SU-DHL-6 (cell line): ENCODE data around the gene ERVH48-1.
"Not testable (repeated sequence)": the region's sequence is repeated elsewhere in the genome, so short reads cannot be mapped to it uniquely, and the experiment has no call there.

Source experiments
- H2AFZ ChIP-seq: fragments of 200-600 bp; sonication (generic); 2 replicates; pipeline ENCODE4 v1.6.1; 2014; ENCODE audit warnings: low read depth, mild to moderate bottlenecking, moderate library complexity, mixed read lengths, antibody characterized with exemption, low read length; ENCODE audit not compliant: severe bottlenecking
- H3F3A ChIP-seq: fragments of 200-600 bp; shearing (Covaris generic); 2 replicates; pipeline ENCODE4 v1.6.0; 2016; ENCODE audit warnings: antibody characterized with exemption, mild to moderate bottlenecking; ENCODE audit not compliant: insufficient read depth
- H3K27ac ChIP-seq: fragments of 200-600 bp; sonication (generic); 2 replicates; pipeline ENCODE4 v1.5.1; 2016; ENCODE audit warnings: low read depth, mild to moderate bottlenecking, low read length, moderate library complexity, mixed read lengths
- H3K27me3 ChIP-seq: fragments of 200-600 bp; sonication (generic), shearing (Covaris generic); 2 replicates; pipeline ENCODE4 v1.6.0; 2014; ENCODE audit warnings: mild to moderate bottlenecking, low read length
- H3K36me3 ChIP-seq: fragments of 200-600 bp; sonication (generic); 2 replicates; pipeline ENCODE4 v1.6.1; 2014; ENCODE audit warnings: mild to moderate bottlenecking, low read length, mixed read lengths
- H3K4me2 ChIP-seq: fragments of 300-600, 200-600 bp; shearing (Covaris generic), sonication (generic); 2 replicates; pipeline ENCODE4 v1.6.0; 2014; ENCODE audit warnings: low read length, low read depth, mild to moderate bottlenecking; ENCODE audit not compliant: poor library complexity, severe bottlenecking
- H3K4me3 ChIP-seq: fragments of 200-600 bp; sonication (generic); 2 replicates; pipeline ENCODE4 v1.5.1; 2014; ENCODE audit warnings: antibody characterized with exemption, low read length, mild to moderate bottlenecking, mixed read lengths; ENCODE audit not compliant: insufficient read depth, poor library complexity, severe bottlenecking
- H3K79me2 ChIP-seq: fragments of 200-600 bp; sonication (generic); 2 replicates; pipeline ENCODE4 v1.6.1; 2014; ENCODE audit warnings: mild to moderate bottlenecking, low read length, moderate library complexity; ENCODE audit not compliant: insufficient read depth
- H3K9ac ChIP-seq: fragments of 200-600 bp; sonication (generic); 2 replicates; pipeline ENCODE4 v1.7.0; 2014; ENCODE audit warnings: mild to moderate bottlenecking, low read length
- H3K9me2 ChIP-seq: fragments of 200-600 bp; sonication (generic); replicated peaks from 2 replicates; pipeline ENCODE4 v1.6.1; 2014; ENCODE audit warnings: low read length; ENCODE audit not compliant: insufficient read depth
- H3K9me3 ChIP-seq: fragments of 200-600 bp; sonication (generic); 2 replicates; pipeline ENCODE4 v1.6.1; 2014; ENCODE audit warnings: low read length, mixed read lengths; ENCODE audit not compliant: insufficient read depth
- H4K20me1 ChIP-seq: fragments of 200-600 bp; sonication (generic); 2 replicates; pipeline ENCODE4 v1.6.1; 2014; ENCODE audit warnings: low read depth, mild to moderate bottlenecking, antibody characterized with exemption, low read length, moderate library complexity, mixed read lengths
- EZH2phosphoT487 ChIP-seq: fragments of 200-600 bp; sonication (generic), shearing (Covaris generic); conservative IDR thresholded peaks from 2 replicates; pipeline ENCODE4 v1.6.1; 2018; ENCODE audit warnings: mild to moderate bottlenecking, antibody characterized with exemption, low read length, moderate library complexity, mixed read lengths
- TF ChIP-seq, protein P1 (sequence below): fragments of 200-600 bp; sonication (generic); IDR thresholded peaks from one replicate; pipeline ENCODE4 v1.5.1; 2017; ENCODE audit warnings: antibody characterized with exemption, mild to moderate bottlenecking, low read length, moderate library complexity; ENCODE audit not compliant: insufficient read depth, poor library complexity, severe bottlenecking

Gene ERVH48-1

DNA sequence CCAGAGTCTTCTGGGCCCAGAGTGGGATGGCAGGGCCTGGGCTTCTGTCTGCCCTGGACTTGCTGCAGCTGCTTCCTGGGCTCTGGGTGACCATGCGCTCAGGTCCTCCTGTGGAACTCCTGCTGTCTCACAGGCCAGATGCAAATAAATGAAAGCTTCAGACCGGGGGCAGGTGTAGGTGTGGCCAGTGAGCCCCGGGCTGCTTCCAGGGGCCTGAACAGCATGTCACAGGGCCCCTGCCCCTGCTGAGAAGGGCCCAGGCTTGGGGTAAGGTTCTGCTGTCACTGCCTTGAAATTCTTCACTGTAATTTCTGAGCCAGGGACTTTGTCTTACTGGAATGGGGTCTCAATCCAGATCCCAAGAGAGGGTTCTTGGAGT is 46.5 kb upstream of the ERVH48-1 start:
- TF ChIP-seq, protein P1, sequence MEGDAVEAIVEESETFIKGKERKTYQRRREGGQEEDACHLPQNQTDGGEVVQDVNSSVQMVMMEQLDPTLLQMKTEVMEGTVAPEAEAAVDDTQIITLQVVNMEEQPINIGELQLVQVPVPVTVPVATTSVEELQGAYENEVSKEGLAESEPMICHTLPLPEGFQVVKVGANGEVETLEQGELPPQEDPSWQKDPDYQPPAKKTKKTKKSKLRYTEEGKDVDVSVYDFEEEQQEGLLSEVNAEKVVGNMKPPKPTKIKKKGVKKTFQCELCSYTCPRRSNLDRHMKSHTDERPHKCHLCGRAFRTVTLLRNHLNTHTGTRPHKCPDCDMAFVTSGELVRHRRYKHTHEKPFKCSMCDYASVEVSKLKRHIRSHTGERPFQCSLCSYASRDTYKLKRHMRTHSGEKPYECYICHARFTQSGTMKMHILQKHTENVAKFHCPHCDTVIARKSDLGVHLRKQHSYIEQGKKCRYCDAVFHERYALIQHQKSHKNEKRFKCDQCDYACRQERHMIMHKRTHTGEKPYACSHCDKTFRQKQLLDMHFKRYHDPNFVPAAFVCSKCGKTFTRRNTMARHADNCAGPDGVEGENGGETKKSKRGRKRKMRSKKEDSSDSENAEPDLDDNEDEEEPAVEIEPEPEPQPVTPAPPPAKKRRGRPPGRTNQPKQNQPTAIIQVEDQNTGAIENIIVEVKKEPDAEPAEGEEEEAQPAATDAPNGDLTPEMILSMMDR: no peak
- no peak for TF ChIP-seq EZH2phosphoT487
- H3K9me3 ChIP-seq: no peaks in the 10 kb centered on the region
- no peak overlapping the region for H2AFZ ChIP-seq
- H3K4me2 ChIP-seq: no peak overlapping the region
- H3K9ac ChIP-seq: no peak overlapping the region
- no peak overlapping the region for H3K4me3 ChIP-seq
- H4K20me1 ChIP-seq: no peaks in the 10 kb centered on the region
- peaks cover 19% of the 10 kb centered on the region for H3F3A ChIP-seq
- H3K79me2 ChIP-seq: peaks cover 17% of the 10 kb centered on the region
- H3K27me3 ChIP-seq: no peaks in the 10 kb centered on the region
- H3K27ac ChIP-seq: no peak overlapping the region
- no peaks in the 10 kb centered on the region for H3K36me3 ChIP-seq
- no peaks in the 10 kb centered on the region for H3K9me2 ChIP-seq

DNA sequence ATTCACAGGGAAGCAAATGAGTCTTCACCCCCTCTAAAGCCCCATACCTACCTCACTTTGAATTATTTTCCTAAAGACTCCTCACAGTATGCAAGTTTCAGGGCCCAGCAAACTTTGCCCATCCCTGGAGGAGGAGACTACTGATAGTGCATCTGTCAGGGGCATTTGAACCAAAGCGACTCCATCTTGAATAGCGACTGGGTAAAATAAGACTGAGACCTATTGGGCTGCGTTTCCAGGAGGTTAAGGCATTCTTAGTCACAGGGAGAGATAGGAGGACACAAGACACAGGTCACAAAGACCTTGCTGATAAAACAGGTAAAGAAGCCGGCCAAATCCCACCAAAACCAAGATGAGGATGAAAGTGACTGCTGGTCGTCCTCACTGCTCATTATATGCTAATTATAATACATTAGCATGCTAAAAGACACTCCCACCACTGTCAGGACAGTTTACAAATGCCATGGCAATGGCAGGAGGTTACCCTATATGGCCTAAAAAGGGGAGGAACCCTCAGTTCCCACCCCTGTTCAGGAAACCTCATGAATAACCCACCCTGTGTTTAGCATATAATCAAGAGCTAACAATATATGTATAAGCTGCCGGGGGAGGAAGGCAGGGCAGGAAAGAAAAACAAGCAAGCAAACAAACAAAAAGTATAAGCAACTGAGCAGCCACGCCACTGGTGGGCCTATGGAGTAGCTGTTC is 45.7 kb upstream of the ERVH48-1 start:
- no peaks in the 10 kb centered on the region for H3K9me2 ChIP-seq
- TF ChIP-seq, protein P1: no peak
- TF ChIP-seq EZH2phosphoT487: no peak
- H2AFZ ChIP-seq: no peak overlapping the region
- H3K9me3 ChIP-seq: no peaks in the 10 kb centered on the region
- peaks cover 10% of the 10 kb centered on the region for H3K79me2 ChIP-seq
- no peaks in the 10 kb centered on the region for H3K36me3 ChIP-seq
- peaks cover 11% of the 10 kb centered on the region for H3F3A ChIP-seq
- no peak overlapping the region for H3K27ac ChIP-seq
- no peaks in the 10 kb centered on the region for H4K20me1 ChIP-seq
- H3K4me2 ChIP-seq: no peak overlapping the region
- H3K4me3 ChIP-seq: no peak overlapping the region
- no peak overlapping the region for H3K9ac ChIP-seq
- no peaks in the 10 kb centered on the region for H3K27me3 ChIP-seq

DNA sequence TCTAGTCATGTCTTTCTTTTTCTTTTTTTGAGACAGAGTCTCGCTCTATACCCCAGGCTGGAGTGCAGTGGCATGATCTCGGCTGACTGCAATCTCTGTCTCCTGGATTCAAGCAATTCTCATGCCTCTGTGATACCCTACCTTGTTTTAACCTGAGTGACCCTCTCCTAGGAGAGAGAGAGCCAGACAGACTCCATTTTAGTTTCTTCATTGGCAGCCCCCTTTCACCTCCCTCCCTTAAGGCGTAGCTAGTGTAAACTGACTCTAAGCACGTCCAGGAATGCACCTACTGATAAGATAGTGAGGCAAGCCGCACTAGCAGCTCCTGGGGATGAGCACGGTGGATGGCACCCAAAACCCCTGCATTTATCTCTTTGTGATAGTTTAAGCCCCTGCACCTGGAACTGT is 43.8 kb upstream of the ERVH48-1 start:
- no peak overlapping the region for H3K27ac ChIP-seq
- no peaks in the 10 kb centered on the region for H3K27me3 ChIP-seq
- 0 out of 2 replicates have a peak, but pooled peaks cover 3% of the 10 kb centered on the region for H3F3A ChIP-seq
- TF ChIP-seq, protein P1: no peak
- TF ChIP-seq EZH2phosphoT487: no peak
- H3K9me3 ChIP-seq: no peaks in the 10 kb centered on the region
- H3K4me2 ChIP-seq: no peak overlapping the region
- no peak overlapping the region for H2AFZ ChIP-seq
- H3K36me3 ChIP-seq: no peaks in the 10 kb centered on the region
- no peaks in the 10 kb centered on the region for H4K20me1 ChIP-seq
- H3K9ac ChIP-seq: no peak overlapping the region
- no peaks in the 10 kb centered on the region for H3K9me2 ChIP-seq
- no peaks in the 10 kb centered on the region for H3K79me2 ChIP-seq
- H3K4me3 ChIP-seq: no peak overlapping the region

DNA sequence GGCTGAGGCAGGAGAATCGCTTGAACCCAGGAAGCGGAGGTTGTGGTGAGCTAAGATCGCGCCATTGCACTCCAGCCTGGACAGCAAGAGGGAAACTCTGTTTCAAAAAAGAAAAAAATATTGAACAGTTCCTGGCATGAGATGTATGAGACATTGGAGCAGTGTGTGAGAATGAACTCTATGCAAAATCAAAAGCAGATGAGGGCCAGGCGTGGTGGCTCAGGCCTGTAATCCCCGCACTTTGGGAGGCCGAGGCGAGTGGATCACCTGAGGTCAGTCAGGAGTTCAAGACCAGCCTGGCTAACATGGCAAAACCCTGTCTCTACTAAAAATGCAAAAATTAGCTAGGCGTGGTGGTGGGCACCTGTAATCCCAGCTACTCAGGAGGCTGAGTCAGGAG is 42.2 kb upstream of the ERVH48-1 start:
- not testable (repeated sequence) for H2AFZ ChIP-seq, H3K27me3 ChIP-seq, H3K4me3 ChIP-seq, H3F3A ChIP-seq, H3K4me2 ChIP-seq, H3K9me3 ChIP-seq, H3K79me2 ChIP-seq, H3K36me3 ChIP-seq, H4K20me1 ChIP-seq, H3K27ac ChIP-seq, H3K9ac ChIP-seq, H3K9me2 ChIP-seq
